Stimulated activated CD4-positive, alpha-beta T cell treated with anti-CD3 and anti-CD28 coated beads, TNF-alpha, amount 100 ng/mL, for 24 hours (primary cell): Measurements from ENCODE around the gene BTRC.
A peak's percentile ranks its signal among the peaks of the same experiment; 100 is the strongest.

ENCODE experiments used
- DNase-seq, 3 experiments: peaks; one replicate each; pipeline ENCODE4 v3.0.0-alpha.2; 2020; ENCODE audit warnings: low read depth in 3 of 3

The BTRC gene

GRCh38 chr10:101444058-101444898 is 90.3 kb downstream of the BTRC start:
- no peak for DNase-seq

GRCh38 chr10:101446071-101446470 is 92.1 kb downstream of the BTRC start:
- no peak for DNase-seq

- DNase-seq = no peak
Measured at GRCh38 chr10:101446947-101447346, 93.0 kb downstream of the BTRC start.

- no peak for DNase-seq
Measured at GRCh38 chr10:101447477-101447876, 93.5 kb downstream of the BTRC start.

GRCh38 chr10:101450277-101451080 is 96.5 kb downstream of the BTRC start:
- DNase-seq = no peak

GRCh38 chr10:101451261-101451660 is 97.3 kb downstream of the BTRC start:
- DNase-seq = no peak

GRCh38 chr10:101451667-101452069 is 97.7 kb downstream of the BTRC start:
- no peak for DNase-seq

GRCh38 chr10:101452176-101452575 is 98.2 kb downstream of the BTRC start:
- DNase-seq = no peak

- DNase-seq = no peak
Measured at GRCh38 chr10:101452593-101452992, 98.6 kb downstream of the BTRC start.

- DNase-seq = no peak
Measured at GRCh38 chr10:101453318-101453717, 99.4 kb downstream of the BTRC start.

GRCh38 chr10:101453791-101454718 is 100.1 kb downstream of the BTRC start:
- DNase-seq = no peak

GRCh38 chr10:101458869-101459268 is 104.9 kb downstream of the BTRC start:
- no peak for DNase-seq

GRCh38 chr10:101464082-101464481 is 110.1 kb downstream of the BTRC start:
- DNase-seq = no peak

GRCh38 chr10:101464599-101464998 is 110.6 kb downstream of the BTRC start:
- no peak for DNase-seq

- DNase-seq = no peak
Measured at GRCh38 chr10:101466016-101466912, 112.3 kb downstream of the BTRC start.

GRCh38 chr10:101467286-101467770 is 113.4 kb downstream of the BTRC start:
- DNase-seq = peak in 1 of 3 experiments; percentile 7

- no peak for DNase-seq
Measured at GRCh38 chr10:101468159-101468558, 114.2 kb downstream of the BTRC start.

GRCh38 chr10:101476383-101476782 is 122.4 kb downstream of the BTRC start:
- no peak for DNase-seq

- DNase-seq = no peak
Measured at GRCh38 chr10:101478956-101479355, 125.0 kb downstream of the BTRC start.

- DNase-seq = no peak
Measured at GRCh38 chr10:101481256-101481655, 127.3 kb downstream of the BTRC start.

GRCh38 chr10:101482568-101482967 is 128.6 kb downstream of the BTRC start:
- DNase-seq = no peak
